Esophagus squamous epithelium (tissue), 5 donors: ENCODE results near the gene CAB39L. TPM values are rescaled to one million over a fixed set of nuclear protein-coding genes. Genes with fewer than 3 reads are reported as not detected.

Experiments
- DNase-seq: peaks from one replicate; lab custom pipeline; 2025; lab: John Stamatoyannopoulos, UW
- H3K27ac ChIP-seq, 4 donors: fragments of 200-600 bp; sonication (generic); one replicate each; pipeline ENCODE4 v1.5.1; 2016 to 2019; ENCODE audit warnings: mild to moderate bottlenecking in 1 of 4
- H3K27me3 ChIP-seq, 4 donors: fragments of 200-600 bp; sonication (generic); 1 replicate in 3 of 4; 2 replicates in 1 of 4; pipeline versions ENCODE4 v1.5.1 to v1.6.0; 2017 to 2021; ENCODE audit warnings: antibody characterized with exemption in 1 of 4
- H3K36me3 ChIP-seq, 3 donors: fragments of 200-600 bp; sonication (generic); one replicate each; pipeline ENCODE4 v1.5.1; 2016 to 2019
- H3K4me1 ChIP-seq, 3 donors: fragments of 200-600 bp; sonication (generic); one replicate each; pipeline ENCODE4 v1.5.1; 2017 to 2019
- H3K4me3 ChIP-seq, 4 donors: fragments of 200-600 bp; sonication (generic); 1 replicate in 3 of 4; 2 replicates in 1 of 4; pipeline ENCODE4 v1.5.1; 2016 to 2019; ENCODE audit warnings: mild to moderate bottlenecking in 2 of 4, moderate library complexity in 1 of 4
- H3K9me3 ChIP-seq, 3 donors: fragments of 200-600 bp; sonication (generic); one replicate each; pipeline ENCODE4 v1.5.1; 2016 to 2019
- CTCF ChIP-seq, 6 experiments: fragments of 450-650 bp in 4 of 6; fragments of 200-600 bp in 2 of 6; sonication (generic) in 2 of 6; IDR thresholded peaks; one replicate each; pipeline ENCODE4 v1.5.1; 2016 to 2019; ENCODE audit warnings: antibody characterized with exemption in 6 of 6, mild to moderate bottlenecking in 4 of 6, moderate library complexity in 4 of 6
- POLR2A ChIP-seq, 4 donors: fragments of 450-650 bp; IDR thresholded peaks; one replicate each; pipeline ENCODE4 v1.6.1; 2017; ENCODE audit warnings: antibody characterized with exemption in 4 of 4, mild to moderate bottlenecking in 4 of 4, moderate library complexity in 3 of 4
- WGBS, 2 donors: methylation state at CpG; one replicate each; pipeline ENCODE4 v1.1.5; 2018; 5-methylcytosine and 5-hydroxymethylcytosine counted together
- intact Hi-C: fragments of 100-400 bp; cut with DNase I; formaldehyde crosslinking; loops from one replicate; pipeline ENCODE4 v1.15.0; 2022
- total RNA-seq, 4 donors: library from RNA; depleted of rRNA; stranded (reverse); fragments of >200 nt; gene quantifications; one replicate each; pipeline ENCODE4 v1.1.0, GENCODE V29; 2016
- donor health status: DM: yes; HTN: yes; CAD: no.

CAB39L gene
- total RNA-seq, 4 donors from 2014 or later, result 16.9 to 29.2 (median 21.2) TPM

- Histone ChIP-seq H3K36me3 (no peaks in the 10 kb centered on the region), H3K9me3 (no peaks in the 10 kb centered on the region), H3K4me1 (peaks cover 0 to 36% (median 0%) of the 10 kb centered on the region in 3 donors), H3K27me3 (no peaks in the 10 kb centered on the region), H3K4me3 (no peak overlapping the region), H3K27ac (no peak overlapping the region)
- WGBS, 2 donors, result 76 to 83% methylated on average over 6 to 7 of the region's 7 CpGs
- TF ChIP-seq CTCF (IDR thresholded peaks at IDR 0.05) (no peak), POLR2A (IDR thresholded peaks at IDR 0.05) (no peak)
- no peak for DNase-seq
- intact Hi-C loops, result no loop called here
Measured at GRCh38 chr13:49403996-49404702, 39.7 kb downstream of the CAB39L start.

GRCh38 chr13:49400755-49401659 is 42.9 kb downstream of the CAB39L start:
- no peak for DNase-seq
- Histone ChIP-seq H3K4me1 (peaks cover 0 to 59% (median 0%) of the 10 kb centered on the region in 3 donors), H3K4me3 (peak overlapping the region; percentile 17 to 62 (median 47)), H3K36me3 (no peaks in the 10 kb centered on the region), H3K27me3 (no peaks in the 10 kb centered on the region), H3K27ac (peak overlapping the region; percentile 78 to 93 (median 86)), H3K9me3 (no peaks in the 10 kb centered on the region)
- WGBS, 2 donors, result 15 to 24% methylated on average over 7 of the region's 7 CpGs
- intact Hi-C loops, result no loop called here
- TF ChIP-seq POLR2A (IDR thresholded peaks at IDR 0.05), result peak in 1 of 4 donors; percentile 41
- TF ChIP-seq CTCF (IDR thresholded peaks at IDR 0.05), result no peak

- H3K36me3 ChIP-seq, result no peaks in the 10 kb centered on the region
- peak overlapping the region; percentile 17 to 62 (median 47) for H3K4me3 ChIP-seq
- H3K27me3 ChIP-seq, result no peaks in the 10 kb centered on the region
- no peaks in the 10 kb centered on the region for H3K9me3 ChIP-seq
- 31 to 61% methylated on average over 1 of the region's 1 CpG for WGBS, 2 donors
- peak overlapping the region; percentile 43 to 93 (median 82) for H3K27ac ChIP-seq
- no peak for TF ChIP-seq POLR2A (IDR thresholded peaks at IDR 0.05)
- TF ChIP-seq CTCF (IDR thresholded peaks at IDR 0.05), result no peak
- DNase-seq, result no peak
- intact Hi-C loops, result no loop called here
- H3K4me1 ChIP-seq, result peaks cover 0 to 69% (median 3%) of the 10 kb centered on the region in 3 donors
Measured at GRCh38 chr13:49399801-49400472, 43.9 kb downstream of the CAB39L start.

- WGBS, 2 donors, result 56 to 88% methylated on average over 1 of the region's 1 CpG
- TF ChIP-seq CTCF (IDR thresholded peaks at IDR 0.05) (no peak), POLR2A (IDR thresholded peaks at IDR 0.05) (no peak)
- H3K4me3 ChIP-seq, result no peak overlapping the region
- H3K36me3 ChIP-seq, result no peaks in the 10 kb centered on the region
- H3K27ac ChIP-seq, result peak overlapping the region in 3 of 4 donors; percentile 40 to 73 (median 70)
- DNase-seq, result no peak
- H3K27me3 ChIP-seq, result no peaks in the 10 kb centered on the region
- H3K4me1 ChIP-seq, result peaks cover 0 to 57% (median 3%) of the 10 kb centered on the region in 3 donors
- H3K9me3 ChIP-seq, result no peaks in the 10 kb centered on the region
- intact Hi-C loops, result no loop called here
Measured at GRCh38 chr13:49395878-49396380, 47.9 kb downstream of the CAB39L start.
